ENCODE measurements around the gene USF3.

USF3 gene, protein sequence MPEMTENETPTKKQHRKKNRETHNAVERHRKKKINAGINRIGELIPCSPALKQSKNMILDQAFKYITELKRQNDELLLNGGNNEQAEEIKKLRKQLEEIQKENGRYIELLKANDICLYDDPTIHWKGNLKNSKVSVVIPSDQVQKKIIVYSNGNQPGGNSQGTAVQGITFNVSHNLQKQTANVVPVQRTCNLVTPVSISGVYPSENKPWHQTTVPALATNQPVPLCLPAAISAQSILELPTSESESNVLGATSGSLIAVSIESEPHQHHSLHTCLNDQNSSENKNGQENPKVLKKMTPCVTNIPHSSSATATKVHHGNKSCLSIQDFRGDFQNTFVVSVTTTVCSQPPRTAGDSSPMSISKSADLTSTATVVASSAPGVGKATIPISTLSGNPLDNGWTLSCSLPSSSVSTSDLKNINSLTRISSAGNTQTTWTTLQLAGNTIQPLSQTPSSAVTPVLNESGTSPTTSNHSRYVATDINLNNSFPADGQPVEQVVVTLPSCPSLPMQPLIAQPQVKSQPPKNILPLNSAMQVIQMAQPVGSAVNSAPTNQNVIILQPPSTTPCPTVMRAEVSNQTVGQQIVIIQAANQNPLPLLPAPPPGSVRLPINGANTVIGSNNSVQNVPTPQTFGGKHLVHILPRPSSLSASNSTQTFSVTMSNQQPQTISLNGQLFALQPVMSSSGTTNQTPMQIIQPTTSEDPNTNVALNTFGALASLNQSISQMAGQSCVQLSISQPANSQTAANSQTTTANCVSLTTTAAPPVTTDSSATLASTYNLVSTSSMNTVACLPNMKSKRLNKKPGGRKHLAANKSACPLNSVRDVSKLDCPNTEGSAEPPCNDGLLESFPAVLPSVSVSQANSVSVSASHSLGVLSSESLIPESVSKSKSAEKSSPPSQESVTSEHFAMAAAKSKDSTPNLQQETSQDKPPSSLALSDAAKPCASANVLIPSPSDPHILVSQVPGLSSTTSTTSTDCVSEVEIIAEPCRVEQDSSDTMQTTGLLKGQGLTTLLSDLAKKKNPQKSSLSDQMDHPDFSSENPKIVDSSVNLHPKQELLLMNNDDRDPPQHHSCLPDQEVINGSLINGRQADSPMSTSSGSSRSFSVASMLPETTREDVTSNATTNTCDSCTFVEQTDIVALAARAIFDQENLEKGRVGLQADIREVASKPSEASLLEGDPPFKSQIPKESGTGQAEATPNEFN (N-terminal part only)

GRCh38 chr3:113695786-113696645 is at the start of gene USF3:
Gene USF3, minus strand, starts transcription at chr3:113696642. Its CDS starts 21,764 bp downstream, at chr3:113674878.
- DNase-seq = peak; percentile 83

GRCh38 chr3:113745756-113746547 is 49.5 kb upstream of the USF3 start, which contains the start of gene NAA50:
Gene NAA50, minus strand, starts transcription at chr3:113746249. Its CDS starts 300 bp downstream, at chr3:113745949.
- DNase-seq = peak; percentile 94

DNA sequence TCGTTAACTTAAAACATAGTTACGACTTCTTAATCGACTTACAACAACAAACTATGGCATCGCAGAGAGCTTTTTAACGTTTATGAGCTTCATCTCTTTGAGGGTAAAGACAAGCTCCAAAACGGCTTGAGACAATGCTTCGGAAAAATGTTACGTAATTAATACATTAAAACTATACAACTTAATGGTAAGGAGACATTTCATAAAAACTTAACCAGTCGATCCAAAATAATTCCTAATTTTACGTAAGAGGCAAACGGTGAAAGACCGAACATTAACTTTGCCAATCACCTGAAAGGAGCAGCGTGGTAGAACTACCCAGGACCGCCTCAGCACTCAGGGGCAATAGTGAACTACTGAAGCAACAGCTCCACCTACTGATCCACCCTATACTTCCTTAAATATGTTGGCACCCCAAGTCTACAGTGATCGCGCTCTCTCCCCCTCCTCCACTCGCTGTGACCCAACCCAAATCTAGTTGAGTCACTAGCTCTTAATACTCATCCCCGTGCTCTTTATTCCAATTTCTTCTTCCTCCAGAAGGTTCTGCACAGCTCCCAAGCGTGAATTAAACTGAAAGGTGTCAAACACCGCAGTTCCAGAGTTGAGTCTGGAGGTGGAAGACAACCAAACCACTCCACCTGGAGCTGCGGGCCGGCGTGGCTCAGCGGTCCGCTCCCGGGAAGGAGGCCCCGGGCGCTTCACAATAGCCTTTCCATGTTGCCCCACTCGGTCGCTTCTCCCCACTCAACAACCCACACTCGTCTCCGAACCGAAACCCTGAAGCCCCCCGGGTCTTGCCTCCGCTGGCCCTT is 48.7 kb upstream of the USF3 start:
- DNase-seq = peak; percentile 92

- DNase-seq = peak; percentile 36
These were observed 46.7 kb upstream of the USF3 start for GRCh38 chr3:113743006-113743630.

DNA sequence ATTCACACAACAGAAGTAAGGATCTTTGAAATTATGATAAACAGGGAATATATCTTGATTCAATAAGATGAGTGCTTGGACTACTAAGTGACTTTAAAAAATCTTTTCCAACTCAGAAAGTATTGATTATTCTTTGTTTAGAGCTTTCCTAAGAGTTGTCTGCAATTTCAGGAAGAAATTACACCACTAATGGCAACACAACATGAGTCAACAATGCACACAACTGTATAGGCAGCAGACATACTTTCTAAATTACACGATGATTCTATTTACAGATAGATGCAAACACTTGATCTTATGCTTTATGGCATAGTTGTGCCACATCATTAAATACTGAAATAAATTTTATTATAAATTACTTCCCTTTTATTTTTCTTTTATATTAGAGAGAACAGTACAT is 45.2 kb upstream of the USF3 start:
- no peak for DNase-seq

- DNase-seq = no peak
These were observed 44.6 kb upstream of the USF3 start for GRCh38 chr3:113741086-113741485.

DNA sequence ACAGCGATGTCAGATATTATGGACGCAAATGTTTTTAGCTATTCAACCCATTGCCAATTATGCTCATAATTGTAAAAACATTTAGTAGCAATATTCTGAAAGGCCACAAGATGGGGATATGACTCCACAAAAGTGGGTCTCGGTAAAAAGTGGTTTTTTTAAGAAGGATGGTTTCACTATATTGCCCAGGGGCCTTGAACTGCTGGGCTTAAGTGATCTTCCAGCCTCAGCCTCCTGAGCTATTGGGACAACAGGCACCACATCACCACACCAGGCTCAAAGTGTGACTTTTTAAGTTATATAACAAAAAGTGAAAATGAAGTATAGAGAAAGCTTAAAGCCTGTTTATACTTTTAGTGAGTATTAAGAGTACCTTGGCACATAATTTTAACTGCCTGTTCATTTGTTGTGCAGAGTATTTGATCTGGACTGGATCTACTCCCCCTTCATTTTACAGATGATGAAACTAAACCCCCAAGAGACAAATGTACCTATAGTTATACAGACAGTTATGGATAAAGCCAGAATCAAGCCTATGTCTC is 40.2 kb upstream of the USF3 start:
- peak; percentile 76 for DNase-seq

DNA sequence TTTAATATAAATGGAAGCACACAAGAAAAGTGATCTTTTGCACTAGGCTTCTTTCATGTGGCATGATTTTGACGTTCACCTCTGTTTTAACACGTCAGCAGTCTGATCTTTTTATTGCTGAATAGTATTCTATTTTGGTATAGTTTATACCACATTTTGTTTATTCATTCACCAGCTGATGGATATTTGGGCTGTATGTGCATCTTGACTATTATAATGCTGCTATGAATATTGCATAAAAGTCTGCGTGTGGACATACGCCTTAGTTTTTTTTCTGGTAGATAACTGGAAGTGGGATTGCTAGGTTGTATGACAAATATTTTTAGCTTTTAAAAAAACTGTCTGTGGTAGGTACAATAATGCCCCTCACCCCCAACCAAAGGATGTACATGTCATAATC is 35.3 kb upstream of the USF3 start:
- DNase-seq = no peak

- no peak for DNase-seq
These were observed 34.1 kb upstream of the USF3 start for GRCh38 chr3:113730550-113730949.

DNA sequence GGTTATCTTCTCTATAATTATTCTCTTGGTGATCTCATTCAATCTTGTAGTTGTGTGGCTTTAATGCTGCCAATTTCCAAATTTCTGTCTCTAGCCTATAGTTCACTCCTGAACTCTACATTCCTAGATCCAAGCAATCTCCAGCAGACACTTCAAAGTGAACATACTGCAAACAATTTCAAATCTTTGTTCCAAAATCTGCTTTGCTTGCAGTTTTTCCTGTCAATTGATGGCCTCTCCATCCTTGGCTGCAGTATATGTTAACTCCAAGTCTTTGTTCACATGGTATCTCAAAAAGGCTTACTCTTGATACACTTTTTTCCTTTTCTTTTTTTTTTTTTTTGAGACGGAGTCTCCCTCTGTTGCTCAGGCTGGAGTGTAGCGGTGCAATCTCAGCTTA is 32.2 kb upstream of the USF3 start:
- no peak for DNase-seq

DNA sequence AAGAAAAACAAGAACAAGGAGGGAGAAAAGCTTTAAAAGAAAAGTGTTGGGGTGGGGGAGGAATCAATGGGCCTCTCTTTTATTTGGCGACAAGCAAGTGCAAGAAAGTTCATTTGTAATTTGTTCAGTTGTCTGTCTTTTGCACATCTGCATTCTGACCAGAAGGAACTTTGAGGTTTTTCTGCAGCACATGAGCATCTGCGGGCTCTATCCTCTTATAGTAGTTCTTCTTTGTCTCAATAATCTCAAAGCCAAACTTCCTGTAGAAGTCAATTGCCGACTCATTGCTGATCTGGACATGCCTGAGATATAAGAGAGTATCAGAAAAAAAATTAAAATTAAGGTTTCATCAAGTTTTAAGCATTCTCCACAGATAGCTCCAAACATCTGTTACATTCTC is 25.2 kb upstream of the USF3 start:
- DNase-seq = no peak

DNA sequence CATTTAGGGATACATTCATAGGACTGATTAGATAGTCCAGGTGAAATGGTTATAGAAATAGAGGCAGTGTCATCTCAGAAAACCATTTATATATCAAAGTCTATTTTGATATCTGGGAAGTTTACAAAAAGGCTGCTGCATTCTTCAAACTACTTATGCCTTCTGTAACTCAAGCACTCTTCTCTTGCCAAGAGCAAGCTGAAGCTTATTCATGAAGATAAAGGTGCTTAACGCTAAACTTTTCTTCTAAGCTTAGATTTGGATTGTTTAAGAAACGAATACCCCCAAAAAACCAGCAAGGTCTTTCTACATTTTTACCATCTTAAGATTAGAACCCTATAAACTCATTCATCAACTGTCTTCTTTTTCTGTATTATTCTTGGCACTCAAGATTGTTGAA is 23.3 kb upstream of the USF3 start:
- DNase-seq = no peak

DNA sequence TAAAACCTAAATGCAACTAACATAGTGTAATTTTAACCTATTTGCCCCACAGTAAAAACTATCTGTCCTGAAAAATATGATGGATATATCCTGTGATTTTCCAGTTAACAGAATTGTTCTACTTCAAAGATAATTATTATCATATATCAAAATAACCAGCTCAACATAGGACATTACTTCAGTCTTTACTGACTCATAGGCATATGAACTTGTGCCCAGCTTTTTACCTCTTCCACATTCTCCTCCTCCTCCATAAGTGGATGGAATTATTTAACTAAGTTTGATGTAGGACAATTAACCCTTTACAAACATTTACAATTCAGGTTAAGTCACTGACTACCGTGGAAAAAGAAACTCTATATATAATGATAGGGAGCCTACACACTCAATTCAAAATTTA is 22.9 kb upstream of the USF3 start:
- DNase-seq = no peak

GRCh38 chr3:113717818-113718217 is 21.4 kb upstream of the USF3 start:
- no peak for DNase-seq

DNA sequence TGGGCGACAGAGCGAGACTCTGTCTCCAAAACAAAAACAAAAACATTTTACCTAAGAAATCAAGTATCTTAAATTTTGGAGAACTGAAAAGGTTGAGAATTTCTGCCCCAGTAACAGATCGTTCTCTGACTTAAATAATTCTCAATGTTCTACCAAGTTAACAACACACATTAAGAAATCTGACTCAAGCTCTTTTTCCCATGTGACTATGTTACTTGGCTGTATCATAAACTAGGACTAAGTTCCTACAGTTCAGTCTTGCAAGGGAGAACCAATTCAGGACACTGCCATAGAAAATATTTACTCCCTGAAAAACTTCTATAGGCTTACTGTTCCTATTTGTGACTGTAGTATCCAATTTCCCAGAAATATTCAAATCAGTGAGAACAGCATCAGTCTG is 20.9 kb upstream of the USF3 start:
- DNase-seq = no peak

GRCh38 chr3:113714702-113715101 is 18.3 kb upstream of the USF3 start:
- DNase-seq = no peak

- no peak for DNase-seq
These were observed 15.7 kb upstream of the USF3 start for GRCh38 chr3:113712129-113712528.

DNA sequence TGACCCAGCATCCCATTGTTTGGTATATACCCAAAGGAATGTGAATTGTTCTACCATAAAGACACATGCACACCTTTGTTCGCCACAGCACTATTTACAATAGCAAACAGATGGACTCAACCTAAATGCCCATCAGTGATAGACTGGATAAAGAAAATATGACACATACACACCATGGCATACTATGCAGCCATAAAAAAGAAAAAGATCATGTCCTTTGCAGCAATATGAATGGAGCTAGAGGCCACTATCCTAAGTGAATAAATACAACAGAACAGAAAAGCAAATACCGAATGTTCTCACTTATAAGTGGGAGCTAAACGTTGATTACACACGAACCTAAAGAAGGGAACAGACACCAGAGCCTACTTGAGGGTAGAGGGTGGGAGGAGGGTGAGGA is 11.4 kb upstream of the USF3 start:
- DNase-seq = no peak

DNA sequence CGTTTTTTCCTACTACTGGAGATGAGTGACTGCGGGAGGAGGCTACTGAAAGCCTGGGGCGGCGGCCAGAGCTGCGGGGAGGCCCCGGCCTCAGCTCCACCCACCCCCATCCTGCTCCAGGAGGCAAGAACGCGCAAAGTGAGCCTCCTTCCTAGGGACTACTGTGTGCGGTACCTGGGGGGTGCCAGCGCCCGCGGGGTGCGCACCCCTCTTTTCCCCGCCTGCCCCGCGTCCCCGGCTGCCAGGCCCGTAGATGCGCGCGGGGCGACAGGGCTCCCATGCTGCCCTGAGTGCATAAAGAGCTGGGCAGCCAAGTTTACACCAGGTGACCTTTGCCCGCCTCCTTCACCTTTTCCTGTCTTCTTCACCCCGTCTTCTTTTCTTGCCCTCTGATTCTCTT is 2.5 kb upstream of the USF3 start:
- DNase-seq = no peak

Data from CD4-positive, alpha-beta T cell treated with Interleukin-4 for 4 hours (primary cell).